ENCODE data around the gene CLIC5. TPM values are rescaled to one million over a fixed set of nuclear protein-coding genes. Genes with fewer than 3 reads are reported as not detected.

CLIC5 gene
- total RNA-seq, 2 experiments from 2014 or later: 0.03 to 0.08 TPM

- Histone ChIP-seq H3K79me2 (ENCODE audit: insufficient read depth, low read depth, low read length) (no peaks in the 10 kb centered on the region), H3K27ac (ENCODE audit: low read depth, low read length, poor library complexity, severe bottlenecking) (no peak overlapping the region), H3K9me2 (ENCODE audit: insufficient read depth, low read length) (no peaks in the 10 kb centered on the region), H4K20me1 (ENCODE audit: insufficient read depth, low read length) (no peaks in the 10 kb centered on the region), H3K4me2 (ENCODE audit: low read length) (no peak overlapping the region), H3K4me1 (ENCODE audit: insufficient read depth, low read length, poor library complexity, severe bottlenecking) (no peaks in the 10 kb centered on the region), H2AFZ (ENCODE audit: low read length) (no peak overlapping the region), H3K9me3 (ENCODE audit: low read length) (no peaks in the 10 kb centered on the region), H3K36me3 (ENCODE audit: insufficient read depth, low read length) (no peaks in the 10 kb centered on the region), H3K4me3 (ENCODE audit: low read depth, low read length, poor library complexity, severe bottlenecking) (no peak overlapping the region)
- TF ChIP-seq EZH2phosphoT487 (IDR thresholded peaks at IDR 0.05; ENCODE audit: borderline replicate concordance, low read depth, low read length): no peak
- TF ChIP-seq CTCF (conservative IDR thresholded peaks at IDR 0.05; ENCODE audit: low read length): no peak
- ChIA-PET POLR2A (interaction anchor here (0.7 kb wide), 1 partner anchor 12 kb away, joined by 5 read pairs; no protein-coding TSS in a partner anchor), CTCF (ENCODE audit: unreplicated experiment) (no interaction called here)
- no peak for DNase-seq (ENCODE audit: low spot score)
- intact Hi-C loops (cut with micrococcal nuclease; ENCODE audit: unreplicated experiment): no loop called here
- BruUV-seq (replicated peaks): no TSS peak
These were observed 114.6 kb downstream of the CLIC5 start for GRCh38 chr6:45900808-45901752.

GRCh38 chr6:45899683-45899946, 116.0 kb downstream of the CLIC5 start:
- Histone ChIP-seq H3K4me2 (ENCODE audit: low read length) (no peak overlapping the region), H3K4me3 (ENCODE audit: low read depth, low read length, poor library complexity, severe bottlenecking) (no peak overlapping the region), H3K9me2 (ENCODE audit: insufficient read depth, low read length) (no peaks in the 10 kb centered on the region), H3K79me2 (ENCODE audit: insufficient read depth, low read depth, low read length) (no peaks in the 10 kb centered on the region), H3K27ac (ENCODE audit: low read depth, low read length, poor library complexity, severe bottlenecking) (no peak overlapping the region), H3K36me3 (ENCODE audit: insufficient read depth, low read length) (no peaks in the 10 kb centered on the region), H4K20me1 (ENCODE audit: insufficient read depth, low read length) (no peaks in the 10 kb centered on the region), H3K9me3 (ENCODE audit: low read length) (no peaks in the 10 kb centered on the region), H3K4me1 (ENCODE audit: insufficient read depth, low read length, poor library complexity, severe bottlenecking) (no peaks in the 10 kb centered on the region), H2AFZ (ENCODE audit: low read length) (no peak overlapping the region)
- ChIA-PET POLR2A (no interaction called here), CTCF (ENCODE audit: unreplicated experiment) (no interaction called here)
- DNase-seq (ENCODE audit: low spot score): no peak
- no peak for TF ChIP-seq EZH2phosphoT487 (IDR thresholded peaks at IDR 0.05; ENCODE audit: borderline replicate concordance, low read depth, low read length)
- TF ChIP-seq CTCF (conservative IDR thresholded peaks at IDR 0.05; ENCODE audit: low read length): no peak
- intact Hi-C loops (cut with micrococcal nuclease; ENCODE audit: unreplicated experiment): no loop called here
- no TSS peak for BruUV-seq (replicated peaks)

GRCh38 chr6:45898941-45899682, 116.5 kb downstream of the CLIC5 start:
- Histone ChIP-seq H3K4me3 (ENCODE audit: low read depth, low read length, poor library complexity, severe bottlenecking) (no peak overlapping the region), H3K4me2 (ENCODE audit: low read length) (no peak overlapping the region), H4K20me1 (ENCODE audit: insufficient read depth, low read length) (no peaks in the 10 kb centered on the region), H3K27ac (ENCODE audit: low read depth, low read length, poor library complexity, severe bottlenecking) (no peak overlapping the region), H2AFZ (ENCODE audit: low read length) (no peak overlapping the region), H3K9me2 (ENCODE audit: insufficient read depth, low read length) (no peaks in the 10 kb centered on the region), H3K9me3 (ENCODE audit: low read length) (no peaks in the 10 kb centered on the region), H3K4me1 (ENCODE audit: insufficient read depth, low read length, poor library complexity, severe bottlenecking) (no peaks in the 10 kb centered on the region), H3K36me3 (ENCODE audit: insufficient read depth, low read length) (no peaks in the 10 kb centered on the region), H3K79me2 (ENCODE audit: insufficient read depth, low read depth, low read length) (no peaks in the 10 kb centered on the region)
- BruUV-seq (replicated peaks): no TSS peak
- no peak for TF ChIP-seq CTCF (conservative IDR thresholded peaks at IDR 0.05; ENCODE audit: low read length)
- TF ChIP-seq EZH2phosphoT487 (IDR thresholded peaks at IDR 0.05; ENCODE audit: borderline replicate concordance, low read depth, low read length): no peak
- intact Hi-C loops (cut with micrococcal nuclease; ENCODE audit: unreplicated experiment): no loop called here
- no peak for DNase-seq (ENCODE audit: low spot score)
- ChIA-PET CTCF (ENCODE audit: unreplicated experiment) (no interaction called here), POLR2A (no interaction called here)
